GM12878 (cell line): ENCODE results near the gene ZSWIM6. TPM values are rescaled to one million over a fixed set of nuclear protein-coding genes. Genes with fewer than 3 reads are reported as not detected.

ENCODE experiments used
- ATAC-seq: fragments of 200-7000 bp; cut with Tn5 transposase; 3 replicates; pipeline ENCODE4 v1.9.1; 2020; ENCODE audit warnings: mild to moderate bottlenecking, moderate library complexity
- BruUV-seq: library from RNA; stranded (reverse); fragments of 400-500 nt; replicated peaks from 2 replicates; lab custom pipeline; 2021; lab: Mats Ljungman, UMichigan
- CTCF ChIA-PET: fragments of 300-600 bp; sonication (Branson Sonifier 250); formaldehyde crosslinking; extraction: SDS; loops from one replicate; lab custom pipeline; 2021; ENCODE audit warnings: inconsistent platforms; lab: Yijun Ruan, JAX
- POLR2A ChIA-PET: fragments of 350-600 bp; formaldehyde crosslinking; extraction: SDS; loops from one replicate; lab custom pipeline; 2021; ENCODE audit warnings: inconsistent platforms; lab: Charles Lee
- RAD21 ChIA-PET: fragments of 300-600 bp; sonication (Branson Sonifier 250); formaldehyde crosslinking; loops from one replicate; lab custom pipeline; 2023; ENCODE audit warnings: antibody characterized with exemption; ENCODE audit not compliant: unreplicated experiment; lab: Charles Lee
- SMC1A ChIA-PET: fragments of 300-600 bp; sonication (Branson Sonifier 250); formaldehyde crosslinking; loops from one replicate; lab custom pipeline; 2023; ENCODE audit not compliant: unreplicated experiment, uncharacterized antibody; lab: Charles Lee
- DNase-seq: peaks from one replicate; pipeline ENCODE4 v3.0.0-alpha.2; 2011; ENCODE audit warnings: low read depth, low spot score
- FAIRE-seq: peaks from 3 replicates; lab custom pipeline; 2011; peaks lifted over from hg19 to GRCh38; lab: Jason Lieb, UNC
- H2AFZ ChIP-seq: 2 replicates; pipeline ENCODE4 v1.6.0; 2011; ENCODE audit warnings: low read depth, low read length, control low read depth; ENCODE audit not compliant: control insufficient read depth
- H3K27ac ChIP-seq: 2 replicates; pipeline ENCODE4 v1.5.1; 2011; ENCODE audit warnings: control low read depth; ENCODE audit not compliant: control insufficient read depth, insufficient read depth
- H3K27me3 ChIP-seq, 2 experiments: replicated peaks in 1 of 2; 2 replicates each; pipeline versions ENCODE4 v1.6.0 to v1.6.1; 2011; ENCODE audit warnings: low read length in 1 of 2; ENCODE audit not compliant: control insufficient read depth in 2 of 2, insufficient read depth in 2 of 2
- H3K36me3 ChIP-seq, 2 experiments: 2 replicates each; pipeline ENCODE4 v1.5.1; 2011; ENCODE audit warnings: low read length in 1 of 2; ENCODE audit not compliant: control insufficient read depth in 2 of 2, insufficient read depth in 2 of 2
- H3K4me1 ChIP-seq: 2 replicates; pipeline ENCODE4 v1.6.1; 2011; ENCODE audit warnings: mild to moderate bottlenecking, low read length, moderate library complexity, mixed read lengths; ENCODE audit not compliant: control insufficient read depth, insufficient read depth
- H3K4me2 ChIP-seq: 2 replicates; pipeline ENCODE4 v1.6.0; 2011; ENCODE audit warnings: control low read depth; ENCODE audit not compliant: control insufficient read depth, insufficient read depth
- H3K4me3 ChIP-seq: fragments of 200-600 bp; sonication (generic); 2 replicates; pipeline ENCODE4 v1.5.1; 2016
- H3K79me2 ChIP-seq: 2 replicates; pipeline ENCODE4 v1.6.0; 2011; ENCODE audit warnings: low read length; ENCODE audit not compliant: control insufficient read depth, insufficient read depth
- H3K9ac ChIP-seq: 2 replicates; pipeline ENCODE4 v1.8.0; 2011; ENCODE audit warnings: low read length, control low read depth, mixed read lengths; ENCODE audit not compliant: control insufficient read depth, insufficient read depth
- H3K9me3 ChIP-seq: replicated peaks from 3 replicates; pipeline ENCODE4 v1.5.1; 2011; ENCODE audit warnings: mild to moderate bottlenecking, low read length; ENCODE audit not compliant: control insufficient read depth, insufficient read depth
- H4K20me1 ChIP-seq: 2 replicates; pipeline ENCODE4 v1.6.0; 2011; ENCODE audit not compliant: control insufficient read depth, insufficient read depth
- BMI1 ChIP-seq: fragments of 450-650 bp; IDR thresholded peaks from 2 replicates; pipeline ENCODE4 v1.6.1; 2016; ENCODE audit warnings: mild to moderate bottlenecking, moderate library complexity, borderline replicate concordance
- KDM1A ChIP-seq: fragments of 200-600 bp; sonication (generic); IDR thresholded peaks from 2 replicates; pipeline ENCODE4 v1.6.1; 2016; ENCODE audit warnings: borderline replicate concordance
- KLF5 ChIP-seq: fragments of 450-650 bp; IDR thresholded peaks from 2 replicates; pipeline ENCODE4 v1.6.1; 2014; ENCODE audit warnings: mild to moderate bottlenecking; ENCODE audit not compliant: partially characterized antibody
- NRF1 ChIP-seq: conservative IDR thresholded peaks from 2 replicates; pipeline ENCODE4 v1.6.1; 2011; ENCODE audit warnings: mild to moderate bottlenecking, low read depth, low read length, improper control_type of control experiment
- RUNX3 ChIP-seq: IDR thresholded peaks from 2 replicates; pipeline ENCODE4 v1.6.1; 2012; ENCODE audit warnings: low read length, inconsistent platforms
- TAF1 ChIP-seq: IDR thresholded peaks from 2 replicates; pipeline ENCODE4 v1.6.1; 2011; ENCODE audit warnings: mild to moderate bottlenecking, low read depth, low read length, borderline replicate concordance
- ZBTB33 ChIP-seq: fragments of 450-650 bp; IDR thresholded peaks from 2 replicates; pipeline ENCODE4 v1.6.1; 2017; ENCODE audit warnings: mild to moderate bottlenecking
- WGBS: methylation state at CpG from one replicate; pipeline ENCODE4 v1.1.6; 2016; ENCODE audit warnings: low lambda C conversion rate; ENCODE audit not compliant: insufficient replicate concordance, insufficient coverage; ENCODE audit errors: missing lambda C conversion rate; 5-methylcytosine and 5-hydroxymethylcytosine counted together
- in situ Hi-C: fragments of 300-500 bp; cut with MboI; formaldehyde crosslinking; loops from 9 replicates; pipeline ENCODE4 v1.14.3; 2018; ENCODE audit warnings: mixed read lengths
- intact Hi-C: fragments of 100-400 bp; cut with micrococcal nuclease; formaldehyde crosslinking; loops from one replicate; pipeline ENCODE4 v1.14.2; 2022; ENCODE audit not compliant: unreplicated experiment
- polyA plus RNA-seq, 11 experiments: library from polyadenylated mRNA; depleted of rRNA in 4 of 11; unstranded in 6 of 11; stranded (reverse) in 5 of 11; fragments of >200 nt; fragmentation: Nextera tagmentation in 4 of 11; fragmentation: Illumina TruSeq in 1 of 11; extraction: Ambion mirVana in 4 of 11; extraction: Trizol in 1 of 11; gene quantifications; 1 replicate in 1 of 11; 2 replicates in 10 of 11; pipeline versions ENCODE4 v1.2.1 to v1.2.3, GENCODE V29; 2011 to 2016; ENCODE audit warnings: inconsistent platforms in 2 of 11, missing spikeins in 2 of 11, low read depth in 1 of 11
- total RNA-seq, 4 experiments: library from RNA; depleted of rRNA in 3 of 4; stranded (reverse); fragments of >200 nt in 3 of 4; fragmentation: Illumina TruSeq in 1 of 4; extraction: Trizol in 1 of 4; gene quantifications; 2 replicates each; pipeline versions ENCODE4 v1.2.1 to v1.2.3, GENCODE V29; 2013 to 2021
- TF ChIP-seq, protein P1 (sequence below): IDR thresholded peaks from 2 replicates; pipeline ENCODE4 v1.6.1; 2011; ENCODE audit warnings: borderline replicate concordance, low read depth, mild to moderate bottlenecking, moderate library complexity, low read length; ENCODE audit not compliant: insufficient read depth, poor library complexity, severe bottlenecking

ZSWIM6 gene
- total and polyA plus RNA-seq, 10 of the 15 experiments (the other 5 are each of a cell fraction or from before 2014, with no cell fraction given): 0.53 to 6.2 (median 3.4) TPM

DNA sequence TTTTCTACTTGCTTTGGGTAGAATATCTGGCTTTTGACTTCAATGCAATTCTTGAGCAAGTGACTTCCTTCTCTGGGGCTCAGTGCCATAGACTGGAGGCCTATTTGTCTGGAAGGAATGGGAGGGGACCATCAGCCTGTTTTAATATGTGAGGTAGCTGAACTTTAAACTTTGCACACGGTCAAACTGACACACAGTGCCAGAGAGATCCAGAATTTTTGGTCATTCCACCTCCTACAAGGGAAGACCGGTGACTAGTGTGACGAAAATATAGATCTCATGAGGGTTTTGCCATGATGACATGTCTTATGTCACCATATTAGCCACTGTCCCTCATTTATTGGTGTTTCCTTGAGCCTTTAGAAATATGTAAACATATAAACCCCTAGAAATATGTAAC lies 44.6 kb upstream of the ZSWIM6 start:
- intact Hi-C loops: no loop called here
- H2AFZ ChIP-seq: no peak overlapping the region
- no peaks in the 10 kb centered on the region for H3K36me3 ChIP-seq
- H3K9me3 ChIP-seq: no peaks in the 10 kb centered on the region
- TF ChIP-seq BMI1 (no peak), ZBTB33 (no peak), KDM1A (no peak), TAF1 (no peak), RUNX3 (no peak), NRF1 (no peak), KLF5 (no peak)
- TF ChIP-seq, protein P1, sequence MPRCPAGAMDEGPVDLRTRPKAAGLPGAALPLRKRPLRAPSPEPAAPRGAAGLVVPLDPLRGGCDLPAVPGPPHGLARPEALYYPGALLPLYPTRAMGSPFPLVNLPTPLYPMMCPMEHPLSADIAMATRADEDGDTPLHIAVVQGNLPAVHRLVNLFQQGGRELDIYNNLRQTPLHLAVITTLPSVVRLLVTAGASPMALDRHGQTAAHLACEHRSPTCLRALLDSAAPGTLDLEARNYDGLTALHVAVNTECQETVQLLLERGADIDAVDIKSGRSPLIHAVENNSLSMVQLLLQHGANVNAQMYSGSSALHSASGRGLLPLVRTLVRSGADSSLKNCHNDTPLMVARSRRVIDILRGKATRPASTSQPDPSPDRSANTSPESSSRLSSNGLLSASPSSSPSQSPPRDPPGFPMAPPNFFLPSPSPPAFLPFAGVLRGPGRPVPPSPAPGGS: no peak
- TF ChIP-seq, all 136 proteins: peak for 0
- 34% methylated on average over 3 of the region's 3 CpGs for WGBS
- DNase-seq (no peak), FAIRE-seq (no peak), ATAC-seq (no peak)
- Histone ChIP-seq H3K9ac (no peak overlapping the region), H3K4me1 (no peaks in the 10 kb centered on the region), H3K27me3 (no peaks in the 10 kb centered on the region), H4K20me1 (no peaks in the 10 kb centered on the region), H3K27ac (no peak overlapping the region), H3K79me2 (no peaks in the 10 kb centered on the region), H3K4me2 (no peak overlapping the region), H3K4me3 (no peak overlapping the region)
- BruUV-seq: no TSS peak
- SMC1A ChIA-PET: interaction anchor here (0.6 to 0.8 kb wide), 2 partner anchors 14 to 40 kb away, joined by 3 read pairs; no protein-coding TSS in a partner anchor
- CTCF ChIA-PET: interaction anchor here (1.3 kb wide), 1 partner anchor 21 kb away, joined by 3 read pairs; no protein-coding TSS in a partner anchor
- in situ Hi-C loops: no loop called here
- POLR2A ChIA-PET: interaction anchor here (1.1 kb wide), 1 partner anchor 16 kb away, joined by 3 read pairs; no protein-coding TSS in a partner anchor
- RAD21 ChIA-PET: interaction anchor here (0.7 kb wide), 1 partner anchor 12 kb away, joined by 3 read pairs; no protein-coding TSS in a partner anchor
